SK-N-SH (cell line): Measurements from ENCODE around the gene MAST4. TPM values are rescaled to one million over a fixed set of nuclear protein-coding genes. Genes with fewer than 3 reads are reported as not detected.

Experiments used
- CTCF ChIA-PET: fragments of 300-600, 350-600 bp; formaldehyde crosslinking; extraction: SDS; loops from one replicate; lab custom pipeline; 2021; lab: Yijun Ruan, JAX
- POLR2A ChIA-PET: fragments of 350-600 bp; sonication (Branson Sonifier 250); formaldehyde crosslinking; extraction: SDS; loops from one replicate; lab custom pipeline; 2020; ENCODE audit warnings: antibody characterized with exemption, inconsistent platforms; lab: Yijun Ruan, JAX
- DNase-seq: peaks from one replicate; pipeline ENCODE4 v3.0.0; 2012
- H2AFZ ChIP-seq: fragments of 200-600 bp; sonication (generic); 2 replicates; pipeline ENCODE4 v1.8.1; 2016; ENCODE audit warnings: antibody characterized with exemption, mild to moderate bottlenecking, low read depth
- H3F3A ChIP-seq: fragments of 200-600 bp; sonication (generic); replicated peaks from 2 replicates; pipeline ENCODE3; 2016; ENCODE audit warnings: antibody characterized with exemption, mild to moderate bottlenecking; ENCODE audit not compliant: insufficient read depth
- H3K27ac ChIP-seq, 2 experiments: fragments of 200-500 bp in 1 of 2; fragments of 200-600 bp in 1 of 2; sonication (Bioruptor generic) in 1 of 2; sonication (generic), shearing (Covaris generic) in 1 of 2; 2 replicates each; pipeline versions ENCODE4 v1.5.1 to v1.6.1; 2014 to 2016; ENCODE audit warnings: low read depth in 2 of 2, inconsistent platforms in 1 of 2, low read length in 1 of 2, mild to moderate bottlenecking in 1 of 2, mixed read lengths in 1 of 2
- H3K27me3 ChIP-seq: fragments of 200-600 bp; sonication (generic), shearing (Covaris generic); 2 replicates; pipeline ENCODE4 v1.6.1; 2016; ENCODE audit warnings: mixed run types; ENCODE audit not compliant: insufficient read depth
- H3K36me3 ChIP-seq, 2 experiments: fragments of 200-500 bp in 1 of 2; fragments of 200-600 bp in 1 of 2; sonication (Bioruptor generic) in 1 of 2; sonication (generic) in 1 of 2; replicated peaks in 1 of 2; 2 replicates each; pipeline versions ENCODE3 to v1.5.1; 2014 to 2016; ENCODE audit warnings: low read length in 1 of 2, mild to moderate bottlenecking in 1 of 2; ENCODE audit not compliant: insufficient read depth in 2 of 2, control insufficient read depth in 1 of 2
- H3K4me1 ChIP-seq, 2 experiments: fragments of 200-500 bp in 1 of 2; fragments of 200-600 bp in 1 of 2; sonication (Bioruptor generic) in 1 of 2; sonication (generic), shearing (Covaris generic) in 1 of 2; 2 replicates each; pipeline versions ENCODE4 v1.5.1 to v1.6.1; 2014 to 2016; ENCODE audit warnings: low read depth in 1 of 2, low read length in 1 of 2, mixed run types in 1 of 2; ENCODE audit not compliant: insufficient read depth in 2 of 2, control insufficient read depth in 1 of 2
- H3K4me2 ChIP-seq: fragments of 200-600 bp; sonication (generic), shearing (Covaris generic); 2 replicates; pipeline ENCODE4 v1.6.1; 2017; ENCODE audit warnings: mixed run types
- H3K4me3 ChIP-seq, 2 experiments: fragments of 200-500 bp in 1 of 2; fragments of 200-600 bp in 1 of 2; sonication (Bioruptor generic) in 1 of 2; sonication (generic), shearing (Covaris generic) in 1 of 2; 2 replicates each; pipeline versions ENCODE4 v1.5.1 to v1.8.1; 2014 to 2016; ENCODE audit warnings: low read depth in 2 of 2, inconsistent platforms in 1 of 2, low read length in 1 of 2, mild to moderate bottlenecking in 1 of 2, mixed read lengths in 1 of 2, moderate library complexity in 1 of 2
- H3K79me2 ChIP-seq: fragments of 200-600 bp; sonication (generic); 2 replicates; pipeline ENCODE4 v1.8.1; 2017; ENCODE audit warnings: mild to moderate bottlenecking; ENCODE audit not compliant: insufficient read depth
- H3K9ac ChIP-seq: fragments of 200-600 bp; sonication (generic); 2 replicates; pipeline ENCODE4 v1.6.1; 2017; ENCODE audit warnings: mixed run types
- H3K9me2 ChIP-seq: fragments of 200-600 bp; sonication (generic); 2 replicates; pipeline ENCODE4 v1.6.1; 2017; ENCODE audit warnings: mixed run types
- H3K9me3 ChIP-seq: fragments of 200-600 bp; sonication (generic); 2 replicates; pipeline ENCODE4 v1.6.1; 2017; ENCODE audit warnings: mixed run types, mild to moderate bottlenecking, moderate library complexity
- H4K20me1 ChIP-seq: fragments of 200-600 bp; sonication (generic); 2 replicates; pipeline ENCODE4 v1.6.1; 2017; ENCODE audit warnings: mild to moderate bottlenecking, mixed run types; ENCODE audit not compliant: insufficient read depth
- EP300 ChIP-seq, 2 experiments: IDR thresholded peaks; 2 replicates each; pipeline versions ENCODE4 v1.4.0 to v1.6.1; 2012; ENCODE audit warnings: borderline replicate concordance in 1 of 2, low read depth in 1 of 2, low read length in 1 of 2
- EZH2phosphoT487 ChIP-seq: fragments of 200-600 bp; sonication (generic); IDR thresholded peaks from 2 replicates; pipeline ENCODE4 v1.6.1; 2017; ENCODE audit warnings: low read depth, mixed run types, mild to moderate bottlenecking, antibody characterized with exemption, moderate library complexity, borderline replicate concordance
- FOXJ3 ChIP-seq: sonication (generic); formaldehyde crosslinking; IDR thresholded peaks from 2 replicates; pipeline ENCODE4 v1.5.1; 2020; ENCODE audit warnings: mild to moderate bottlenecking, missing genetic modification reagents
- FOXM1 ChIP-seq: IDR thresholded peaks from 2 replicates; pipeline ENCODE4 v1.4.0; 2012; ENCODE audit warnings: low read depth, mild to moderate bottlenecking
- GATA2 ChIP-seq: sonication (generic); formaldehyde crosslinking; IDR thresholded peaks from 2 replicates; pipeline ENCODE4 v1.5.0; 2020; ENCODE audit warnings: mild to moderate bottlenecking, missing genetic modification reagents
- JUND ChIP-seq: IDR thresholded peaks from 2 replicates; pipeline ENCODE4 v1.4.0; 2012
- MEF2A ChIP-seq: IDR thresholded peaks from 2 replicates; pipeline ENCODE4 v1.4.0; 2012; ENCODE audit warnings: low read depth, borderline replicate concordance
- NFIC ChIP-seq: IDR thresholded peaks from 2 replicates; pipeline ENCODE4 v1.4.0; 2012; ENCODE audit warnings: borderline replicate concordance
- NRF1 ChIP-seq: IDR thresholded peaks from 2 replicates; pipeline ENCODE4 v1.6.1; 2012; ENCODE audit warnings: low read depth, mild to moderate bottlenecking, low read length
- PBX3 ChIP-seq: IDR thresholded peaks from 2 replicates; pipeline ENCODE4; 2012
- POLR2AphosphoS5 ChIP-seq: IDR thresholded peaks from 2 replicates; pipeline ENCODE4 v1.6.1; 2012; ENCODE audit warnings: low read depth, low read length
- RAD21 ChIP-seq: IDR thresholded peaks from 2 replicates; pipeline ENCODE4 v1.6.1; 2012; ENCODE audit warnings: mild to moderate bottlenecking, low read length
- RCOR1 ChIP-seq: fragments of 150-350 bp; IDR thresholded peaks from 2 replicates; pipeline ENCODE4 v1.6.1; 2017; ENCODE audit warnings: antibody characterized with exemption, low read length
- REST ChIP-seq: IDR thresholded peaks from 2 replicates; pipeline ENCODE4 v1.6.1; 2012; ENCODE audit warnings: mild to moderate bottlenecking, low read depth, low read length, moderate library complexity
- RFX5 ChIP-seq: IDR thresholded peaks from 2 replicates; pipeline ENCODE4 v1.6.1; 2012; ENCODE audit warnings: mild to moderate bottlenecking, improper control_type of control experiment, low read length
- RXRA ChIP-seq: IDR thresholded peaks from 2 replicates; pipeline ENCODE4 v1.4.0; 2012; ENCODE audit warnings: low read depth, mild to moderate bottlenecking, borderline replicate concordance
- SIN3A ChIP-seq: IDR thresholded peaks from 2 replicates; pipeline ENCODE4 v1.6.1; 2012; ENCODE audit warnings: low read depth, mild to moderate bottlenecking, low read length, moderate library complexity, borderline replicate concordance
- TAF1 ChIP-seq: IDR thresholded peaks from 2 replicates; pipeline ENCODE4 v1.6.1; 2012; ENCODE audit warnings: low read depth, mild to moderate bottlenecking, low read length, moderate library complexity, borderline replicate concordance
- TCF12 ChIP-seq: IDR thresholded peaks from 2 replicates; pipeline ENCODE4 v1.4.0; 2012
- TEAD4 ChIP-seq: IDR thresholded peaks from 2 replicates; pipeline ENCODE4 v1.4.0; 2012; ENCODE audit warnings: mild to moderate bottlenecking, borderline replicate concordance; ENCODE audit not compliant: insufficient read depth
- WGBS: methylation state at CpG from one replicate; pipeline ENCODE4 v1.1.6; 2017; ENCODE audit warnings: low lambda C conversion rate; 5-methylcytosine and 5-hydroxymethylcytosine counted together
- polyA plus RNA-seq, 3 experiments: library from polyadenylated mRNA; depleted of rRNA; stranded (reverse); fragments of >200 nt; gene quantifications; 2 replicates each; pipeline ENCODE4 v1.2.3, GENCODE V29; 2012
- TF ChIP-seq, protein P1 (sequence below): fragments of 150-350 bp; IDR thresholded peaks from 2 replicates; pipeline ENCODE4 v1.6.1; 2017; ENCODE audit warnings: antibody characterized with exemption, low read length, low read depth, borderline replicate concordance
- TF ChIP-seq, protein P2 (sequence below): IDR thresholded peaks from 2 replicates; pipeline ENCODE4 v1.4.0; 2012; ENCODE audit warnings: low read depth, borderline replicate concordance

Gene MAST4
- polyA plus RNA-seq, 1 of the 3 experiments (the other 2 are of a cell fraction), result 2.2 TPM

- H3K4me2 ChIP-seq, result no peak overlapping the region
- H3K4me1 ChIP-seq, result no peaks in the 10 kb centered on the region
- no peaks in the 10 kb centered on the region for H3K9me3 ChIP-seq
- TF ChIP-seq POLR2AphosphoS5 (no peak), RXRA (no peak), FOXJ3 (no peak), RCOR1 (no peak), MEF2A (no peak), GATA2 (CRISPR knock-in tag) (no peak)
- TF ChIP-seq, protein P1, sequence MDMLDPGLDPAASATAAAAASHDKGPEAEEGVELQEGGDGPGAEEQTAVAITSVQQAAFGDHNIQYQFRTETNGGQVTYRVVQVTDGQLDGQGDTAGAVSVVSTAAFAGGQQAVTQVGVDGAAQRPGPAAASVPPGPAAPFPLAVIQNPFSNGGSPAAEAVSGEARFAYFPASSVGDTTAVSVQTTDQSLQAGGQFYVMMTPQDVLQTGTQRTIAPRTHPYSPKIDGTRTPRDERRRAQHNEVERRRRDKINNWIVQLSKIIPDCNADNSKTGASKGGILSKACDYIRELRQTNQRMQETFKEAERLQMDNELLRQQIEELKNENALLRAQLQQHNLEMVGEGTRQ, result no peak
- TF ChIP-seq, all 33 proteins: peak for 0
- CTCF ChIA-PET, result interaction anchor here (0.9 to 1.4 kb wide), 3 partner anchors 10 to 22 kb away, joined by 3 to 7 read pairs (median 3); no protein-coding TSS in a partner anchor
- H3K27me3 ChIP-seq, result no peaks in the 10 kb centered on the region
- no peaks in the 10 kb centered on the region for H3K79me2 ChIP-seq
- no peak overlapping the region for H3K27ac ChIP-seq
- no peak overlapping the region for H3K4me3 ChIP-seq
- no peaks in the 10 kb centered on the region for H4K20me1 ChIP-seq
- peaks cover 0 to 23% of the 10 kb centered on the region in 2 experiments for H3K36me3 ChIP-seq
- H2AFZ ChIP-seq, result no peak overlapping the region
- H3K9ac ChIP-seq, result no peak overlapping the region
- DNase-seq, result no peak
- no peaks in the 10 kb centered on the region for H3F3A ChIP-seq
- POLR2A ChIA-PET, result no interaction called here
- no peaks in the 10 kb centered on the region for H3K9me2 ChIP-seq
- WGBS, result 95% methylated on average over 6 of the region's 6 CpGs
These were observed 539.3 kb downstream of the MAST4 start for GRCh38 chr5:67135381-67135984.

DNA sequence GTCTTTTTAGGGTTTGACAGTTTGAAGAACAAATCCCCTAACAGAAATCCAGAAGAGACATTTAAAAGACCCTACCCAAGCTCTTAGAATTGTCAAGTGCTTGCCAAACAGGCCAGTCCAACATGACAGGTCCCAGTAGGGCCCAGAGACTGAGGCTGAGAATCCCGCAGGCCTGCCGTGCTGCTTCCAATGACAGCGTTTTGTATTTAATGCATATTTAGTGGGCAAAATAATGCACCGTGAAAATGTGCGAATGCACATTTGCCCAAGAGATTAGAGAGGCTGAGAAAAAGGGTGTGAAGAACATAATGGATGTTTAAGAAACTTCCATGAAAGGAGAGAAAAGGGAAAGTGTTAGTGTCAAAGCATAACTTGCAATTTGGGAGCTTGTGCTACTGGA is 542.8 kb downstream of the MAST4 start:
- no peaks in the 10 kb centered on the region for H3K4me1 ChIP-seq
- H3K79me2 ChIP-seq, result no peaks in the 10 kb centered on the region
- POLR2A ChIA-PET, result no interaction called here
- H3K36me3 ChIP-seq, result peaks cover 0 to 38% of the 10 kb centered on the region in 2 experiments
- H3K4me2 ChIP-seq, result no peak overlapping the region
- no peak overlapping the region for H2AFZ ChIP-seq
- H3K9me2 ChIP-seq, result no peaks in the 10 kb centered on the region
- H3K9ac ChIP-seq, result no peak overlapping the region
- H3K4me3 ChIP-seq, result no peak overlapping the region
- WGBS, result 97% methylated on average over 5 of the region's 5 CpGs
- H3K27ac ChIP-seq, result no peak overlapping the region
- no peaks in the 10 kb centered on the region for H3K9me3 ChIP-seq
- H3K27me3 ChIP-seq, result no peaks in the 10 kb centered on the region
- H4K20me1 ChIP-seq, result no peaks in the 10 kb centered on the region
- H3F3A ChIP-seq, result no peaks in the 10 kb centered on the region
- TF ChIP-seq RCOR1 (no peak), PBX3 (no peak), FOXM1 (no peak), RXRA (no peak), EP300 (IDR thresholded peaks at IDR 0.05; ENCODE audit: borderline replicate concordance in 1 of 2, low read depth in 1 of 2, low read length in 1 of 2) (no peak), RFX5 (no peak), TCF12 (no peak), EZH2phosphoT487 (no peak), RAD21 (no peak), GATA2 (CRISPR knock-in tag) (no peak), TEAD4 (no peak), JUND (no peak), TAF1 (no peak), POLR2AphosphoS5 (no peak), NRF1 (no peak), FOXJ3 (no peak), NFIC (no peak), SIN3A (no peak), REST (no peak)
- TF ChIP-seq, protein P2, sequence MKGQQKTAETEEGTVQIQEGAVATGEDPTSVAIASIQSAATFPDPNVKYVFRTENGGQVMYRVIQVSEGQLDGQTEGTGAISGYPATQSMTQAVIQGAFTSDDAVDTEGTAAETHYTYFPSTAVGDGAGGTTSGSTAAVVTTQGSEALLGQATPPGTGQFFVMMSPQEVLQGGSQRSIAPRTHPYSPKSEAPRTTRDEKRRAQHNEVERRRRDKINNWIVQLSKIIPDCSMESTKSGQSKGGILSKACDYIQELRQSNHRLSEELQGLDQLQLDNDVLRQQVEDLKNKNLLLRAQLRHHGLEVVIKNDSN, result no peak
- CTCF ChIA-PET, result interaction anchor here (0.8 to 4.1 kb wide), 3 partner anchors 11 to 324 kb away, joined by 3 to 20 read pairs (median 4); no protein-coding TSS in a partner anchor
- DNase-seq, result no peak
